GM12801 (cell line): ENCODE results near the gene MAP3K20.

Experiments used
- TF ChIP-seq, protein P1 (sequence below): IDR thresholded peaks from one replicate; pipeline ENCODE4 v1.5.1; 2011; ENCODE audit warnings: control low read depth; ENCODE audit not compliant: insufficient read length; ENCODE audit errors: extremely low read depth

MAP3K20 gene

DNA sequence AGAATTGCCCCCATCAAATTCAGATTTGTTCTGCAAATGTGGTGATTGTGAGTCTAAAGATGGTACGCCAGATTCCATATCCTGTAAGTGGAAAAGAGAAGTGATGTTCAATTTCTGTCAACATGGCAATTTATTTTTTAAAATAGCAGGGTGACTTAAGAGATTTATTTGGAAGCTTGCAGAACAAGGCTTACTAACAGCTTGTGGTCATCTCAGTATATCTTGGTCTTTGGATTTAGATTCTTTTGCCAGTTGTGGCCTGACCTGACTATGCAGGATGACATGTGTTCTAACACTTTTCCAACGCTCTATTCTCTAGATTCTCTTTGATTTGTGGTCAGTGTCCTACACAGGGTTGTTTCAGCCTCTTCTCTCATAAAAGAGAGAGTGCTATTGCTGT is 74.4 kb downstream of the MAP3K20 start:
- TF ChIP-seq, protein P1, sequence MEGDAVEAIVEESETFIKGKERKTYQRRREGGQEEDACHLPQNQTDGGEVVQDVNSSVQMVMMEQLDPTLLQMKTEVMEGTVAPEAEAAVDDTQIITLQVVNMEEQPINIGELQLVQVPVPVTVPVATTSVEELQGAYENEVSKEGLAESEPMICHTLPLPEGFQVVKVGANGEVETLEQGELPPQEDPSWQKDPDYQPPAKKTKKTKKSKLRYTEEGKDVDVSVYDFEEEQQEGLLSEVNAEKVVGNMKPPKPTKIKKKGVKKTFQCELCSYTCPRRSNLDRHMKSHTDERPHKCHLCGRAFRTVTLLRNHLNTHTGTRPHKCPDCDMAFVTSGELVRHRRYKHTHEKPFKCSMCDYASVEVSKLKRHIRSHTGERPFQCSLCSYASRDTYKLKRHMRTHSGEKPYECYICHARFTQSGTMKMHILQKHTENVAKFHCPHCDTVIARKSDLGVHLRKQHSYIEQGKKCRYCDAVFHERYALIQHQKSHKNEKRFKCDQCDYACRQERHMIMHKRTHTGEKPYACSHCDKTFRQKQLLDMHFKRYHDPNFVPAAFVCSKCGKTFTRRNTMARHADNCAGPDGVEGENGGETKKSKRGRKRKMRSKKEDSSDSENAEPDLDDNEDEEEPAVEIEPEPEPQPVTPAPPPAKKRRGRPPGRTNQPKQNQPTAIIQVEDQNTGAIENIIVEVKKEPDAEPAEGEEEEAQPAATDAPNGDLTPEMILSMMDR: no peak

DNA sequence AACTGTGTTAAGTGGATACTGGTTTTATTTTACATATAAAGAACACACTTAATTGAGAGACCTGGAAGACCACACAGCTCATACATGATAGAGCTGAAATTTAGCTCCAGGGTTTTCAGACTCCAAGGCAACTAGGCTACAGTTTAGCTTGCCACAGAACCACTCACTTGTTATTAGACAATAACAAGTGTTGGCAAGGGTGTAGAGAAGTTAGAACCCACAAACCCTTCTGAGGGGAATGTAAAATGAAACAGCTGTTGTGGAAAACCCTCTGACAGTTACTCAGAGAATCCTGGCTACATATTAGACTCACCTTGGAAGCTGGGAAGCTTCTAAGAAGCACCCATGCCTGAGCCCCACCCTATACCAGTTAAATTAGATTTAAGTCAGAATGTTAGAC is 75.3 kb downstream of the MAP3K20 start:
- TF ChIP-seq, protein P1: no peak

DNA sequence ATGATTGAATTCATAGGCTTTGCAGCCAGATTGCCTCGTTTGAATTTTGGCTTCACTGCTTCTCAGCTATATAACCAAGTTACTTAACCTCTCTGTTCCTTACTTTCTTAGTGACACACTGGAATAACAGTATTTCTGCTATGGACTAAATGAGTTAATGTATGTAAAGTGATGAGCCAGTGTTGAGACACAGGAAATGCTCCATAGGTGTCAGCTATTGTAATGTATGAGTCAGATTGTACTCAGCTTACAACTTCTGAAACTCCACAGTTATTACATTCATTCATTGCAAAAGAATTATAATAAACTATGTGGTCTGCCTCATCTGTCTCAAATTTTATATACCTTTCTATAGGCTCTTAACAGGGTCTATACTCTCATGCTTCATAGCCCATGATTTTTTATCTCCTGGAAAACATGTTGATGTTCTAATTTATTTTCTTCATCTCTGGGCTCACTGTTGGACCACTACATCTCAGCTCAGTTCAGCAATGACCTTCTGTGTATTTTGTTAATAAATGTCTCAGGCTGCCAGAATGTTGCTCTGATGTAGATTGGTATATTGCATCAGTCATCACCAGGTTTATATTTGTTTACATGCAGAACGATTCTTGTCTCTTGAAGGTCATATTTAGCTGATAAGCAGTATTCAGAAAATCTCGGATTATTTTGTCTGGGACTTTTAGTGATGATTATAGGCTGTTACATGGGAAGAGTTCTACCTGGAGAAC is 76.2 kb downstream of the MAP3K20 start:
- TF ChIP-seq, protein P1: no peak

DNA sequence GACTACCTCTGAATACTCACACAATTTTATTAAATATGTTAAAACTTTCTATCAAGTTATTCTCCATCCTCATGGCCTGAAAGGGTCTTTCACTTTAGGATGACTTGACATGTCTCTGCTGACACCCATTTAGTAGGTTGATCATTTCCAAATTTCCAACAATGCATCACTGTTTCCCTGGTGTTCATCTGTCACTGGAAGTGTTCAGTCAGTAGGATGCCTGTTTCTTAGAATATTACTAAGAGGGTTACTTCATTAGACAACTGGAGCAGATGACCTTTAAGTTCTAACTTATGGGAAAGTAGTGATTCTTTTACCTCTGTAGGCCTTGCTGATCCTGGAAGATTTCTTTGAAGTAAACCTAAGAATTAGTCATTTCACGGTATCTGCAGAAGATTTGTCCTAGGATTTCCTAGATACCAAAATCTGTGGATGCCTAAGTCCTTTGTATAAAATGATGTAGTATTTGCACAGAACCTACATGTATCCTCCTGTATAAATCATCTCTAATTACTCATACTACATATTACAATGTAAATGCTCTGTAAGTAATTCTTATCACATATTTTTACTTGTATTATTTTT is 77.7 kb downstream of the MAP3K20 start:
- TF ChIP-seq, protein P1: no peak

DNA sequence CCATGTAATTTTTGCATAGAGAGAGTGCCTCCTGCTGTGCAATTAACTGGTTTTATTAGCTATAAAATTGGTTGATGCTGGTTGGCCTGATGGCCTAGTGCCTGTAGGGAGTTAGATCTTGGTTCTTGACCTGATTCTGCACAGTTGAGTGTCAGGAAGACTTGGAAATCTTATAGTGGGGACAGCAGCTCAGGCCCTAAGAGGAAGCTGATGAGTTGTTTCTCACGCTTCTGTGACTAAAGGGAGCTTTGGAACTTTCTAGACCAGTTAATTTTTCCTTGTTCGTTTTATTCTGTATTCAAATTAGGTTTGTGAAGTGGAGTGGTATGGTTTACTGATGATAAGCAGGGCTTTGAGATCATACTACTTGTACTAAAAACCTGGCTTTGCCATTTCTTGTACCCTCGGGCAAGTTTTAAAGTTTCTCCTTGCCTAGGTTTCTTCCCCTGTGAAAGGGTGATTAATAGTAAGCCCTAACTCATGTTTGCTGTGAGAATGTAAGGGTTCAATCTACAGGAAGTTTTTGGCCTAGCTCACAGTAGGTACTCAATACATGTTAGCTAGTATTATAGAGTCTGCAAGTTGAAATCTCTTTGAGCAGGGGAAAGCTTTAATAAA is 82.1 kb downstream of the MAP3K20 start:
- TF ChIP-seq, protein P1: no peak

DNA sequence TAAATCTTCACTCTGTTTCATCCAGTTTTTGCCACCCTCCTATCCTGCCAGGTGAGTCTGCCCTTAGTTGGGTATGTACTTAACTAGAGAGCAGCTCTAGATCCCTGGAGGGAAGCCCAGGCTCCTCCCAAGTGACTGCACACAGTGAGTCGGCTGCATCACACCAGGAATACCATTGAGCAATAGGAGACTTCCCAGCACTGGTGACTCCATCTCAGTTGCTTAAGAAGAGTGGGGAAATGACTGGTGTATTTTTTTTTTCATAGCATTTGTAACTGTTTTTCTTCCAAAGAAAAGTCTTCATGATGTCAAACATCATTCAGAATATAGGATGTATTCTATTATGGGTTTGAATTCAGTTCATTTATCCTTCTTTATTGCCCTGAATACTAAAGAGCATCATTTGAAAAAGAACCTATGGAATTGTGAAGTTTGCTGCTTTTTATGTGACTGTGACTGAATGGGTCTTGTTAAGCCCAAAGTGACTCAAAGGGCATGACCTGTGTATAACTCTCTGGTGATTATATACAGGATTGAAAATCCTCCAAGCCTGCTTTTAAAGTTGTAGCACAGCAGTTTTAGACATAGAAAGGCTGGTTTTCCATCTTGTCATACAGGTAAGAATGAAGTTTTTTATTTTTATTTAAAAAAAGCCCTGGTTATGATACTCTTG is 84.3 kb downstream of the MAP3K20 start:
- TF ChIP-seq, protein P1: no peak

DNA sequence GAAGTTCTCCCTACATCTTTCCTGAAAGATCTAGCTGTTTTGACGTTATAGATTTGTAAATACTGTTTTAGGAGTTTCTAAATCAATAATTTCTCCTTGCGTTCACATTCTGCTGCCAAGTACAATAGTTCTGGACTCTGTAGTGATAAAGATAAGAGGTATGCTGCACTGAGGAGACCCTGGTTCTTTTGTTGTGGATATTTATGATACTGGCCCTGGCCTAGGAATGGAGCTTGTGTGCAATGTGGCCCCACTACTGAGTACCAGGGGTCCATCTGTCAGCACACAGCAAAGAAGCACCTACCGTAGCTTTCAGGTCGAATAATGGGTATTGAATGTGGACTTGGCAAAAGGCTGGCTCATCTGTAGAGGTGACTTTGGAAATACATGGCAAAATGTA is 85.0 kb downstream of the MAP3K20 start:
- TF ChIP-seq, protein P1: no peak
